GM12878 (cell line): ENCODE results near the gene CADPS. TPM values are rescaled to one million over a fixed set of nuclear protein-coding genes. Genes with fewer than 3 reads are reported as not detected.

Source experiments
- ATAC-seq: fragments of 200-7000 bp; cut with Tn5 transposase; 3 replicates; pipeline ENCODE4 v1.9.1; 2020; ENCODE audit warnings: mild to moderate bottlenecking, moderate library complexity
- BruUV-seq: library from RNA; stranded (reverse); fragments of 400-500 nt; replicated peaks from 2 replicates; lab custom pipeline; 2021; lab: Mats Ljungman, UMichigan
- CTCF ChIA-PET: fragments of 300-600 bp; sonication (Branson Sonifier 250); formaldehyde crosslinking; extraction: SDS; loops from one replicate; lab custom pipeline; 2021; ENCODE audit warnings: inconsistent platforms; lab: Yijun Ruan, JAX
- POLR2A ChIA-PET: fragments of 350-600 bp; formaldehyde crosslinking; extraction: SDS; loops from one replicate; lab custom pipeline; 2021; ENCODE audit warnings: inconsistent platforms; lab: Charles Lee
- RAD21 ChIA-PET: fragments of 300-600 bp; sonication (Branson Sonifier 250); formaldehyde crosslinking; loops from one replicate; lab custom pipeline; 2023; ENCODE audit warnings: antibody characterized with exemption; ENCODE audit not compliant: unreplicated experiment; lab: Charles Lee
- SMC1A ChIA-PET: fragments of 300-600 bp; sonication (Branson Sonifier 250); formaldehyde crosslinking; loops from one replicate; lab custom pipeline; 2023; ENCODE audit not compliant: unreplicated experiment, uncharacterized antibody; lab: Charles Lee
- DNase-seq: peaks from one replicate; pipeline ENCODE4 v3.0.0-alpha.2; 2011; ENCODE audit warnings: low read depth, low spot score
- FAIRE-seq: peaks from 3 replicates; lab custom pipeline; 2011; peaks lifted over from hg19 to GRCh38; lab: Jason Lieb, UNC
- H2AFZ ChIP-seq: 2 replicates; pipeline ENCODE4 v1.6.0; 2011; ENCODE audit warnings: low read depth, low read length, control low read depth; ENCODE audit not compliant: control insufficient read depth
- H3K27ac ChIP-seq: 2 replicates; pipeline ENCODE4 v1.5.1; 2011; ENCODE audit warnings: control low read depth; ENCODE audit not compliant: control insufficient read depth, insufficient read depth
- H3K27me3 ChIP-seq, 2 experiments: replicated peaks in 1 of 2; 2 replicates each; pipeline versions ENCODE4 v1.6.0 to v1.6.1; 2011; ENCODE audit warnings: low read length in 1 of 2; ENCODE audit not compliant: control insufficient read depth in 2 of 2, insufficient read depth in 2 of 2
- H3K36me3 ChIP-seq, 2 experiments: 2 replicates each; pipeline ENCODE4 v1.5.1; 2011; ENCODE audit warnings: low read length in 1 of 2; ENCODE audit not compliant: control insufficient read depth in 2 of 2, insufficient read depth in 2 of 2
- H3K4me1 ChIP-seq: 2 replicates; pipeline ENCODE4 v1.6.1; 2011; ENCODE audit warnings: mild to moderate bottlenecking, low read length, moderate library complexity, mixed read lengths; ENCODE audit not compliant: control insufficient read depth, insufficient read depth
- H3K4me2 ChIP-seq: 2 replicates; pipeline ENCODE4 v1.6.0; 2011; ENCODE audit warnings: control low read depth; ENCODE audit not compliant: control insufficient read depth, insufficient read depth
- H3K4me3 ChIP-seq: fragments of 200-600 bp; sonication (generic); 2 replicates; pipeline ENCODE4 v1.5.1; 2016
- H3K79me2 ChIP-seq: 2 replicates; pipeline ENCODE4 v1.6.0; 2011; ENCODE audit warnings: low read length; ENCODE audit not compliant: control insufficient read depth, insufficient read depth
- H3K9ac ChIP-seq: 2 replicates; pipeline ENCODE4 v1.8.0; 2011; ENCODE audit warnings: low read length, control low read depth, mixed read lengths; ENCODE audit not compliant: control insufficient read depth, insufficient read depth
- H3K9me3 ChIP-seq: replicated peaks from 3 replicates; pipeline ENCODE4 v1.5.1; 2011; ENCODE audit warnings: mild to moderate bottlenecking, low read length; ENCODE audit not compliant: control insufficient read depth, insufficient read depth
- H4K20me1 ChIP-seq: 2 replicates; pipeline ENCODE4 v1.6.0; 2011; ENCODE audit not compliant: control insufficient read depth, insufficient read depth
- ETV6 ChIP-seq, 2 experiments: fragments of 450-650 bp in 1 of 2; IDR thresholded peaks in 1 of 2; conservative IDR thresholded peaks in 1 of 2; 2 replicates each; pipeline ENCODE4 v1.6.1; 2014; ENCODE audit warnings: antibody characterized with exemption in 1 of 2, borderline replicate concordance in 1 of 2, low read depth in 1 of 2, mild to moderate bottlenecking in 1 of 2, moderate library complexity in 1 of 2
- HCFC1 ChIP-seq: fragments of 150-350 bp; IDR thresholded peaks from 2 replicates; pipeline ENCODE4 v1.6.1; 2014; ENCODE audit warnings: low read length
- HSF1 ChIP-seq: fragments of 150-350 bp; IDR thresholded peaks from 2 replicates; pipeline ENCODE4 v1.6.1; 2014; ENCODE audit warnings: mild to moderate bottlenecking, low read depth, low read length
- JUNB ChIP-seq: IDR thresholded peaks from 2 replicates; pipeline ENCODE4 v1.6.1; 2016; ENCODE audit warnings: antibody characterized with exemption, mild to moderate bottlenecking
- NBN ChIP-seq: fragments of 450-650 bp; IDR thresholded peaks from 2 replicates; pipeline ENCODE4 v1.6.1; 2016
- POLR2AphosphoS5 ChIP-seq: IDR thresholded peaks from 2 replicates; pipeline ENCODE4 v1.6.1; 2011; ENCODE audit warnings: mild to moderate bottlenecking, low read length, inconsistent platforms
- RAD21 ChIP-seq: IDR thresholded peaks from 2 replicates; pipeline ENCODE4 v1.6.1; 2011; ENCODE audit warnings: mild to moderate bottlenecking, low read depth, low read length, moderate library complexity; ENCODE audit not compliant: insufficient read depth
- RELB ChIP-seq: fragments of 450-650 bp; IDR thresholded peaks from 2 replicates; pipeline ENCODE4 v1.6.1; 2017; ENCODE audit warnings: low read depth, mild to moderate bottlenecking, moderate library complexity
- WGBS: methylation state at CpG from one replicate; pipeline ENCODE4 v1.1.6; 2016; ENCODE audit warnings: low lambda C conversion rate; ENCODE audit not compliant: insufficient replicate concordance, insufficient coverage; ENCODE audit errors: missing lambda C conversion rate; 5-methylcytosine and 5-hydroxymethylcytosine counted together
- in situ Hi-C: fragments of 300-500 bp; cut with MboI; formaldehyde crosslinking; loops from 9 replicates; pipeline ENCODE4 v1.14.3; 2018; ENCODE audit warnings: mixed read lengths
- intact Hi-C: fragments of 100-400 bp; cut with micrococcal nuclease; formaldehyde crosslinking; loops from one replicate; pipeline ENCODE4 v1.14.2; 2022; ENCODE audit not compliant: unreplicated experiment
- polyA plus RNA-seq, 11 experiments: library from polyadenylated mRNA; depleted of rRNA in 4 of 11; unstranded in 6 of 11; stranded (reverse) in 5 of 11; fragments of >200 nt; fragmentation: Nextera tagmentation in 4 of 11; fragmentation: Illumina TruSeq in 1 of 11; extraction: Ambion mirVana in 4 of 11; extraction: Trizol in 1 of 11; gene quantifications; 1 replicate in 1 of 11; 2 replicates in 10 of 11; pipeline versions ENCODE4 v1.2.1 to v1.2.3, GENCODE V29; 2011 to 2016; ENCODE audit warnings: inconsistent platforms in 2 of 11, missing spikeins in 2 of 11, low read depth in 1 of 11
- total RNA-seq, 4 experiments: library from RNA; depleted of rRNA in 3 of 4; stranded (reverse); fragments of >200 nt in 3 of 4; fragmentation: Illumina TruSeq in 1 of 4; extraction: Trizol in 1 of 4; gene quantifications; 2 replicates each; pipeline versions ENCODE4 v1.2.1 to v1.2.3, GENCODE V29; 2013 to 2021

Gene CADPS
- total and polyA plus RNA-seq, 10 of the 15 experiments (the other 5 are each of a cell fraction or from before 2014, with no cell fraction given) = 0.20 TPM; not detected in 9

GRCh38 chr3:62781121-62781520 is 94.1 kb downstream of the CADPS start:
- H3K9ac ChIP-seq = no peak overlapping the region
- no peaks in the 10 kb centered on the region for H3K36me3 ChIP-seq
- TF ChIP-seq NBN = no peak
- no peak for TF ChIP-seq POLR2AphosphoS5
- TF ChIP-seq RELB = no peak
- no peak for TF ChIP-seq RAD21
- TF ChIP-seq HCFC1 = no peak
- TF ChIP-seq ETV6 (conservative IDR thresholded peaks at IDR 0.05 in 1 of 2, IDR thresholded peaks at IDR 0.05 in 1 of 2; ENCODE audit: borderline replicate concordance in 1 of 2, low read depth in 1 of 2) = no peak
- no peak for TF ChIP-seq JUNB
- TF ChIP-seq HSF1 = no peak
- ATAC-seq = no peak
- H3K27me3 ChIP-seq = no peaks in the 10 kb centered on the region; a peak in 1 of 4 replicates
- no peak for FAIRE-seq
- no peak overlapping the region for H3K4me2 ChIP-seq
- POLR2A ChIA-PET = no interaction called here
- no peaks in the 10 kb centered on the region for H3K9me3 ChIP-seq
- no peaks in the 10 kb centered on the region for H4K20me1 ChIP-seq
- H2AFZ ChIP-seq = no peak overlapping the region
- BruUV-seq = no TSS peak
- intact Hi-C loops = no loop called here
- no peak for DNase-seq
- CTCF ChIA-PET = no interaction called here
- SMC1A ChIA-PET = no interaction called here
- in situ Hi-C loops = no loop called here
- H3K4me1 ChIP-seq = no peaks in the 10 kb centered on the region
- H3K79me2 ChIP-seq = no peaks in the 10 kb centered on the region
- WGBS = 18% methylated on average over 3 of the region's 3 CpGs
- RAD21 ChIA-PET = no interaction called here
- H3K4me3 ChIP-seq = no peak overlapping the region
- H3K27ac ChIP-seq = no peak overlapping the region
